Measurements from ENCODE around the gene OBP2B. TPM values are rescaled to one million over a fixed set of nuclear protein-coding genes. Genes with fewer than 3 reads are reported as not detected.
A peak's percentile ranks its signal among the peaks of the same experiment; 100 is the strongest.
"Not testable (repeated sequence)": the region's sequence is repeated elsewhere in the genome, so short reads cannot be mapped to it uniquely, and the experiment has no call there.

OBP2B gene
- total RNA-seq, 4 donors from 2014 or later, result not detected

- TF ChIP-seq CTCF (IDR thresholded peaks at IDR 0.05), result no peak
- DNase-seq (ENCODE audit: low spot score), result no peak
Observed at GRCh38 chr9:133230093-133230492, 21.0 kb upstream of the OBP2B start.

GRCh38 chr9:133228474-133229193, 19.6 kb upstream of the OBP2B start:
- DNase-seq (ENCODE audit: low spot score); ATAC-seq (ENCODE audit: low FRiP score): not testable (repeated sequence)

More at GRCh38 chr9:133230093-133230492, 21.0 kb upstream of the OBP2B start:
- ATAC-seq (ENCODE audit: low FRiP score), result no peak

GRCh38 chr9:133227996-133228395, 18.9 kb upstream of the OBP2B start:
- not testable (repeated sequence) for ATAC-seq (ENCODE audit: low FRiP score); DNase-seq (ENCODE audit: low spot score)

- DNase-seq (ENCODE audit: low spot score) (no peak), ATAC-seq (ENCODE audit: low FRiP score) (no peak)
- no peak for TF ChIP-seq CTCF (IDR thresholded peaks at IDR 0.05)
Observed at GRCh38 chr9:133227242-133227860, 18.3 kb upstream of the OBP2B start.

- TF ChIP-seq CTCF (IDR thresholded peaks at IDR 0.05), result no peak
- ATAC-seq (ENCODE audit: low FRiP score) (no peak), DNase-seq (ENCODE audit: low spot score) (no peak)
Observed at GRCh38 chr9:133226219-133227171, 17.4 kb upstream of the OBP2B start.

GRCh38 chr9:133225171-133226011, 16.3 kb upstream of the OBP2B start:
- no peak for ATAC-seq (ENCODE audit: low FRiP score)
- no peak for DNase-seq (ENCODE audit: low spot score)
- TF ChIP-seq CTCF (IDR thresholded peaks at IDR 0.05), result no peak

- ATAC-seq (ENCODE audit: low FRiP score), result no peak
- no peak for DNase-seq (ENCODE audit: low spot score)
- no peak for TF ChIP-seq CTCF (IDR thresholded peaks at IDR 0.05)
Observed at GRCh38 chr9:133224762-133225161, 15.7 kb upstream of the OBP2B start.

GRCh38 chr9:133223159-133223756, 14.2 kb upstream of the OBP2B start:
- peak; percentile 16 for DNase-seq (ENCODE audit: low spot score)
- ATAC-seq (ENCODE audit: low FRiP score), result not testable (repeated sequence)

GRCh38 chr9:133221994-133222393, 12.9 kb upstream of the OBP2B start:
- not testable (repeated sequence) for ATAC-seq (ENCODE audit: low FRiP score)
- DNase-seq (ENCODE audit: low spot score), result peak; percentile 14
